Keratinocyte (primary cell): ENCODE data around the gene AEBP1. TPM values are rescaled to one million over a fixed set of nuclear protein-coding genes. Genes with fewer than 3 reads are reported as not detected.

Experiments
- DNase-seq: peaks from one replicate; pipeline ENCODE4 v3.0.0-alpha.2; 2011; ENCODE audit warnings: low read depth, missing footprints, low spot score
- FAIRE-seq: peaks from 2 replicates; lab custom pipeline; 2011; peaks lifted over from hg19 to GRCh38; lab: Jason Lieb, UNC
- H2AFZ ChIP-seq: 2 replicates; pipeline ENCODE4 v1.6.0; 2012; ENCODE audit warnings: low read length, control low read depth, inconsistent platforms; ENCODE audit not compliant: control insufficient read depth
- H3K27ac ChIP-seq: 2 replicates; pipeline ENCODE4 v1.5.1; 2011; ENCODE audit warnings: low read length; ENCODE audit not compliant: control insufficient read depth, insufficient read depth
- H3K27me3 ChIP-seq: 3 replicates; pipeline ENCODE4 v1.6.0; 2011; ENCODE audit warnings: low read length; ENCODE audit not compliant: control insufficient read depth, insufficient read depth; ENCODE audit errors: extremely low read depth
- H3K36me3 ChIP-seq, 2 experiments: 2 replicates in 1 of 2; 3 replicates in 1 of 2; pipeline ENCODE4 v1.5.1; 2011; ENCODE audit warnings: low read length in 2 of 2, mild to moderate bottlenecking in 1 of 2; ENCODE audit not compliant: control insufficient read depth in 2 of 2, insufficient read depth in 2 of 2; ENCODE audit errors: extremely low read depth in 1 of 2
- H3K4me1 ChIP-seq: 3 replicates; pipeline ENCODE4 v1.5.1; 2011; ENCODE audit warnings: low read length; ENCODE audit not compliant: control insufficient read depth, insufficient read depth; ENCODE audit errors: extremely low read depth
- H3K4me2 ChIP-seq: 3 replicates; pipeline ENCODE4 v1.6.0; 2011; ENCODE audit warnings: low read depth, low read length; ENCODE audit not compliant: control insufficient read depth, insufficient read depth; ENCODE audit errors: extremely low read depth
- H3K4me3 ChIP-seq, 3 experiments: fragments of 200-600 bp in 1 of 3; sonication (generic) in 1 of 3; 2 replicates in 2 of 3; 3 replicates in 1 of 3; pipeline ENCODE4 v1.5.1; 2011 to 2016; ENCODE audit warnings: low read length in 3 of 3, mild to moderate bottlenecking in 3 of 3, control low read depth in 2 of 3, inconsistent platforms in 1 of 3, low read depth in 1 of 3, mixed read lengths in 1 of 3, mixed run types in 1 of 3, moderate library complexity in 1 of 3; ENCODE audit not compliant: control insufficient read depth in 2 of 3, insufficient read depth in 2 of 3; ENCODE audit errors: extremely low read depth in 1 of 3
- H3K79me2 ChIP-seq: 2 replicates; pipeline ENCODE4 v1.6.0; 2012; ENCODE audit warnings: low read length; ENCODE audit not compliant: control insufficient read depth, insufficient read depth
- H3K9ac ChIP-seq: 3 replicates; pipeline ENCODE4 v1.6.0; 2011; ENCODE audit warnings: low read length; ENCODE audit not compliant: control insufficient read depth, insufficient read depth; ENCODE audit errors: extremely low read depth
- H3K9me1 ChIP-seq: 3 replicates; pipeline ENCODE4 v1.6.0; 2011; ENCODE audit warnings: low read length; ENCODE audit not compliant: control insufficient read depth, insufficient read depth; ENCODE audit errors: extremely low read depth
- H3K9me3 ChIP-seq: 2 replicates; pipeline ENCODE4 v1.5.1; 2012; ENCODE audit warnings: low read depth, low read length; ENCODE audit not compliant: control insufficient read depth
- H4K20me1 ChIP-seq: 3 replicates; pipeline ENCODE4 v1.6.0; 2011; ENCODE audit warnings: low read length; ENCODE audit not compliant: control insufficient read depth, insufficient read depth; ENCODE audit errors: extremely low read depth
- CTCF ChIP-seq, 3 experiments: IDR thresholded peaks in 1 of 3; conservative IDR thresholded peaks in 1 of 3; optimal IDR thresholded peaks in 1 of 3; 2 replicates in 2 of 3; 3 replicates in 1 of 3; pipeline versions ENCODE3 to v1.5.1; 2011; ENCODE audit warnings: low read length in 3 of 3, mild to moderate bottlenecking in 3 of 3, moderate library complexity in 2 of 3, control low read depth in 1 of 3, inconsistent platforms in 1 of 3; ENCODE audit not compliant: insufficient read depth in 2 of 3; ENCODE audit errors: extremely low read depth in 1 of 3
- EZH2 ChIP-seq: IDR thresholded peaks from one replicate; pipeline ENCODE4 v1.6.1; 2012; ENCODE audit warnings: inconsistent platforms, mild to moderate bottlenecking, low read length, moderate library complexity
- dilution Hi-C: fragments of 300-500 bp; cut with MboI; formaldehyde crosslinking; loops from one replicate; pipeline ENCODE4 v1.7.0; 2020; ENCODE audit warnings: low sequenced_read_pairs; ENCODE audit not compliant: extremely low pct_ligation_motif_present
- polyA plus RNA-seq, 5 experiments: library from polyadenylated mRNA; depleted of rRNA in 3 of 5; stranded (reverse) in 3 of 5; stranded (forward) in 1 of 5; unstranded in 1 of 5; fragments of >200 nt; gene quantifications; 1 replicate in 1 of 5; 2 replicates in 3 of 5; 3 replicates in 1 of 5; pipeline versions ENCODE4 v1.2.1 to v1.2.3, GENCODE V29; 2011 to 2012; ENCODE audit warnings: missing spikeins in 2 of 5, low read depth in 1 of 5, low replicate concordance in 1 of 5

Gene AEBP1
- polyA plus RNA-seq, 1 donor (not counting 4 experiments of a cell fraction or from before 2014, with no cell fraction given): 0.03 TPM

- no peak overlapping the region for H2AFZ ChIP-seq
- H3K36me3 ChIP-seq: peaks cover 6 to 26% of the 10 kb centered on the region in 2 experiments
- H3K9ac ChIP-seq: no peak overlapping the region
- no peak for TF ChIP-seq CTCF (optimal IDR thresholded peaks at IDR 0.05 in 1 of 3, IDR thresholded peaks at IDR 0.05 in 1 of 3, conservative IDR thresholded peaks at IDR 0.05 in 1 of 3; ENCODE audit: extremely low read depth in 1 of 3, insufficient read depth in 2 of 3, low read length in 3 of 3)
- no peak for TF ChIP-seq EZH2
- no peak overlapping the region for H3K4me3 ChIP-seq
- no peaks in the 10 kb centered on the region for H3K27me3 ChIP-seq
- no peaks in the 10 kb centered on the region for H3K79me2 ChIP-seq
- peak overlapping the region; percentile 77 for H3K4me2 ChIP-seq
- H3K9me1 ChIP-seq: no peaks in the 10 kb centered on the region
- H3K27ac ChIP-seq: no peak overlapping the region
- H3K9me3 ChIP-seq: no peaks in the 10 kb centered on the region
- peaks cover 3% of the 10 kb centered on the region for H3K4me1 ChIP-seq
- no peak for FAIRE-seq
- no peaks in the 10 kb centered on the region for H4K20me1 ChIP-seq
- DNase-seq: no peak
- dilution Hi-C loops: no loop called here
These were observed 23.4 kb upstream of the AEBP1 start for GRCh38 chr7:44080686-44081265.

- no peak for DNase-seq
- Histone ChIP-seq H3K9me1 (no peaks in the 10 kb centered on the region), H3K4me2 (peak overlapping the region; percentile 77), H3K9ac (no peak overlapping the region), H3K9me3 (no peaks in the 10 kb centered on the region), H3K36me3 (peaks cover 6 to 25% of the 10 kb centered on the region in 2 experiments), H3K79me2 (no peaks in the 10 kb centered on the region), H3K4me1 (peaks cover 3% of the 10 kb centered on the region), H4K20me1 (no peaks in the 10 kb centered on the region), H3K27me3 (no peaks in the 10 kb centered on the region), H3K27ac (no peak overlapping the region), H3K4me3 (peak overlapping the region; percentile 49 to 81 (median 78)), H2AFZ (no peak overlapping the region)
- dilution Hi-C loops: no loop called here
- no peak for FAIRE-seq
- no peak for TF ChIP-seq CTCF (optimal IDR thresholded peaks at IDR 0.05 in 1 of 3, IDR thresholded peaks at IDR 0.05 in 1 of 3, conservative IDR thresholded peaks at IDR 0.05 in 1 of 3; ENCODE audit: extremely low read depth in 1 of 3, insufficient read depth in 2 of 3, low read length in 3 of 3)
- no peak for TF ChIP-seq EZH2
These were observed 22.8 kb upstream of the AEBP1 start for GRCh38 chr7:44081266-44081748.
